ENCODE measurements around the gene FAM174B. TPM values are rescaled to one million over a fixed set of nuclear protein-coding genes. Genes with fewer than 3 reads are reported as not detected.

Gene FAM174B
- total and polyA plus RNA-seq, 12 donors: 3.7 to 16.4 (median 9.9) TPM

GRCh38 chr15:92580933-92581445, 74.6 kb downstream of the FAM174B start:
- no peak overlapping the region for H3K4me3 ChIP-seq
- no peaks in the 10 kb centered on the region for H3K9me3 ChIP-seq (replicated peaks in 1 of 3)
- no peak for TF ChIP-seq CTCF (IDR thresholded peaks at IDR 0.05)
- TF ChIP-seq POLR2A (IDR thresholded peaks at IDR 0.05): no peak
- DNase-seq: no peak
- H3K27me3 ChIP-seq: no peaks in the 10 kb centered on the region
- no peak overlapping the region for H3K27ac ChIP-seq
- 86 to 90% (median 87%) methylated on average over 7 of the region's 7 CpGs for WGBS, 4 donors
- intact Hi-C loops (cut with DNase I): no loop called here
- no peaks in the 10 kb centered on the region for H3K36me3 ChIP-seq (replicated peaks in 1 of 2)
- H3K4me1 ChIP-seq (replicated peaks in 1 of 2): no peaks in the 10 kb centered on the region

GRCh38 chr15:92580521-92580920, 75.1 kb downstream of the FAM174B start:
- no peak overlapping the region for H3K27ac ChIP-seq
- intact Hi-C loops (cut with DNase I): no loop called here

GRCh38 chr15:92579931-92580470, 75.6 kb downstream of the FAM174B start:
- H3K4me1 ChIP-seq (replicated peaks in 1 of 2): no peaks in the 10 kb centered on the region
- no peak overlapping the region for H3K4me3 ChIP-seq
- H3K27ac ChIP-seq: no peak overlapping the region
- intact Hi-C loops (cut with DNase I): no loop called here
- H3K9me3 ChIP-seq (replicated peaks in 1 of 3): no peaks in the 10 kb centered on the region
- no peak for DNase-seq
- 82 to 93% (median 85%) methylated on average over 14 to 15 of the region's 15 CpGs for WGBS, 4 donors
- H3K36me3 ChIP-seq (replicated peaks in 1 of 2): no peaks in the 10 kb centered on the region
- H3K27me3 ChIP-seq: no peaks in the 10 kb centered on the region
- TF ChIP-seq POLR2A (IDR thresholded peaks at IDR 0.05) (no peak), CTCF (IDR thresholded peaks at IDR 0.05) (no peak)

More at GRCh38 chr15:92580521-92580920, 75.1 kb downstream of the FAM174B start:
- no peak for DNase-seq
- no peaks in the 10 kb centered on the region for H3K27me3 ChIP-seq
- no peak overlapping the region for H3K4me3 ChIP-seq
- no peaks in the 10 kb centered on the region for H3K4me1 ChIP-seq (replicated peaks in 1 of 2)
- H3K36me3 ChIP-seq (replicated peaks in 1 of 2): no peaks in the 10 kb centered on the region
- 83 to 93% (median 85%) methylated on average over 11 to 12 of the region's 12 CpGs for WGBS, 4 donors
- TF ChIP-seq CTCF (IDR thresholded peaks at IDR 0.05): no peak
- TF ChIP-seq POLR2A (IDR thresholded peaks at IDR 0.05): no peak
- H3K9me3 ChIP-seq (replicated peaks in 1 of 3): no peaks in the 10 kb centered on the region

- H3K27ac ChIP-seq: no peak overlapping the region
- no peaks in the 10 kb centered on the region for H3K4me1 ChIP-seq (replicated peaks in 1 of 2)
- no peak for TF ChIP-seq POLR2A (IDR thresholded peaks at IDR 0.05)
- TF ChIP-seq CTCF (IDR thresholded peaks at IDR 0.05): no peak
- no peaks in the 10 kb centered on the region for H3K27me3 ChIP-seq
- no peak for DNase-seq
- H3K9me3 ChIP-seq (replicated peaks in 1 of 3): no peaks in the 10 kb centered on the region
- no peaks in the 10 kb centered on the region for H3K36me3 ChIP-seq (replicated peaks in 1 of 2)
- WGBS, 4 donors: 66 to 77% (median 75%) methylated on average over 3 to 9 of the region's 9 CpGs
- no peak overlapping the region for H3K4me3 ChIP-seq
- intact Hi-C loops (cut with DNase I): no loop called here
Observed at GRCh38 chr15:92579486-92579885, 76.1 kb downstream of the FAM174B start.

All from adrenal gland (tissue), 12 donors.